HL-60/S4 treated with retinoic acid at 250 ng/mL for 4 days and 3 days (cell line): ENCODE data around the gene KRT73.

ENCODE experiments used
- in situ Hi-C: fragments of 300-500 bp; cut with MboI; formaldehyde crosslinking; loops from 2 replicates; pipeline ENCODE4 v1.7.0; 2022; ENCODE audit warnings: low sequenced_read_pairs

KRT73 gene

GRCh38 chr12:52627395-52628110 is 9.2 kb upstream of the KRT73 start:
- in situ Hi-C loops: no loop called here

- in situ Hi-C loops: no loop called here
Observed at GRCh38 chr12:52622349-52622748, 4.0 kb upstream of the KRT73 start.

- in situ Hi-C loops: no loop called here
Observed at GRCh38 chr12:52618866-52619265, 507 bp upstream of the KRT73 start.

GRCh38 chr12:52617403-52617785 is 965 bp downstream of the KRT73 start:
- in situ Hi-C loops: no loop called here

GRCh38 chr12:52616680-52617402 is 1.5 kb downstream of the KRT73 start:
- in situ Hi-C loops: no loop called here

DNA sequence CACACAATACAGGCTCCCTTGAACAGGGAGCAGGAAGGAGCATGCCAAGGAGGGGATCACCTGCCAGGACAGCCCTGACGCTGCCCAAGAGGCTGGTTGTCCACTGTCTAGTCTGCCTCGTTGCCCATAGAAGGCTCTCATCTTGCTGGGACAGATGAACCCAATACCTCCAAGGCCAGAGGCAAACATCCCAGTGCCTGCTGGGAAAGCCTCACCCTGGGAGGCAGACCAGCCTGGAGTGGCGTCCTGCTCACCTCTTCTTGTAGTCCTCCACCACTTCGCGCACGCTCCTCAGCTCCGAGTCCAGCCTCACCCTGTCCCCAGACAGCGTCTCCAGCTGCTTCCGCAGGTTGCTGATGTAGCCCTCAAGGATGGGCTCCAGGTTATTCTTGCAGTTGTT is 2.4 kb downstream of the KRT73 start:
- in situ Hi-C loops: no loop called here

- in situ Hi-C loops: no loop called here
Observed at GRCh38 chr12:52615208-52615868, 3.0 kb downstream of the KRT73 start.

GRCh38 chr12:52614381-52615207 is 3.8 kb downstream of the KRT73 start:
- in situ Hi-C loops: no loop called here

- in situ Hi-C loops: no loop called here
Observed at GRCh38 chr12:52613384-52614030, 4.9 kb downstream of the KRT73 start.

DNA sequence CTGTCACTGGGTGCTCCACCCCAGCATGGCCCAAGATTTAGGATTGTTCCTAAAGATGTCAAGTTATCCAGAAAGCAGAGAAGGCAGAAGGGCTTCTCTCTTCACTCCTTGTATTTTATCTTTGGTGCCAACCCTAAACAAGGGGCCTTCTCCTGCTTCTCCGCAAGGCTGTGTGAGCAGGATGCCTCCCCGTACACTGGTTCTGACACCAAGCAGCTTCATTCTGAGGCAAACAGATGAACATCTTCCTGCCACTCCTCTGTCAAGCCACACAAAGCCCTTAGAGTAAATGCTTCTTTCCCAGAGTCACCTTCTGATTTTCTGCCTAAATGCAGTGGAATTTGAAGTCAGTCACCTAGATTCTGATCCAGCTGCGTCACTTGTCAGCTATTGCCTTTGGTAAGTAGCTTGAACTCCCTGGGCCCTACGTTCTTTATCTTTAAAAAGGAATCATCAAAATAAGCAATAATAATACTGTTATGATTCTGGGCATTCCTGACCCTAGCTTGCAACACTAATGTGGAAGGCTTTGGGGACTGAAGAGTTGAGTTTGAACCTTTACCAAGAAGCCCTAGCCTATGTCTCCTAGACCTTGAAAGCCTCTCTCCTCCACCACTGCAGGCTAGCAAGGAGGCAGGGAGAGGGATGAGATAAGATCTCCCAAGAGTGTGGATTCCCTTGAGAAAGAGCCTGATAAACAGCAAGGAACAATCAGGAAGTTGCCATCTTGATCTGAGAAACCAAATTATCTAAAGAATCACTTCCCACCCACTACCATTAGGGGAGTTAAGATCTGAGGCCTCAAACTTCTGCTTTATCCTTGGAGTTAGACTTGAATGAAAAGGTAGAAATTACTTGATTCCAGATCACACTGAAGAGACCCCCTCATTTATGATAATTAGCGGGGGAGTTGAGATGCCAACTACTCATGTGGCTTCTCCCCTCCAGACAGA is 5.7 kb downstream of the KRT73 start:
- in situ Hi-C loops: no loop called here

GRCh38 chr12:52611080-52611468 is 7.3 kb downstream of the KRT73 start:
- in situ Hi-C loops: no loop called here

GRCh38 chr12:52608826-52609630 is 9.3 kb downstream of the KRT73 start:
- in situ Hi-C loops: no loop called here

GRCh38 chr12:52608161-52608560 is 10.2 kb downstream of the KRT73 start:
- in situ Hi-C loops: no loop called here

GRCh38 chr12:52607314-52607713 is 11.0 kb downstream of the KRT73 start:
- in situ Hi-C loops: no loop called here

- in situ Hi-C loops: no loop called here
Observed at GRCh38 chr12:52606581-52607218, 11.7 kb downstream of the KRT73 start.

DNA sequence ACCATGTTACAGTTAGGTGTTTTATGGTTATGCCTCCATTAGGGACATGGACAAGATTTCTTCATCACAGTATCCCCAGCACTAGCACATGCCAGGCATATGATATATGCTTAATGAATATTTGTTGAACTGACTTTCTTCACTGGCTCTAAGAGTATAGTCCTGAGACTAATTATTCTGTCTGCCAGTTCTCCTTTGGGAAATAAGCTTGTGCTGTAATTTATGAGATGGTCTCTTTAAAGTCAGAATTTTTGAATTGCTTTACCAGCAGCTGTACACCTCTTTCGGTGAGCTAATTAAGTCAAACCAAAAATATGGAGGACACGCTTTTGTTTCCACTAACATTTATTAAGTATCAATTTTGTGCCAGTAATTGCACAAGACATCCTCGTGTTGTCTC is 12.3 kb downstream of the KRT73 start:
- in situ Hi-C loops: no loop called here

GRCh38 chr12:52605542-52605941 is 12.8 kb downstream of the KRT73 start:
- in situ Hi-C loops: no loop called here

DNA sequence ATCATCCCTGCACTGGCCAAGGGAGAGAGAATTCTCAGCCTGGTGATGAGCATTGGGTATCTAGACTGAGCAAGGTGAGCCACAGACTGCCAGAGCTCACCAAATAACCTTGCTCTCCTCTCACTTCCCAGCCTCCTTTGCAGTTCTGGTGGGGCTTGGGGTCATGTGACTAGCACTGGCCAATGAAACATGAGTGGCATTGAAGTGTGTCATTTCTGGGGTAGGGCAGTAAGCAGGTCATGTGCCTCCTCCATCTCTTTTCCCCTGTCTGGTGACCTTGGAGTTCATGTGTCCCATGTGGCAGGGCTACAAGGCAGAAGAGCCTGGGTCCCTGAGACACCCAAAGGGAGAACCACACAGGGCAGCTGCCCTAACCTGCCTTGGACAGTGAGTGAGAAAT is 13.5 kb downstream of the KRT73 start:
- in situ Hi-C loops: no loop called here
